Umbilical cord (tissue), 2 donors: ENCODE data around the gene ZNF469. TPM values are rescaled to one million over a fixed set of nuclear protein-coding genes. Genes with fewer than 3 reads are reported as not detected.

ENCODE experiments used
- DNase-seq: peaks from one replicate; pipeline ENCODE4 v3.0.0-alpha.2; 2015; ENCODE audit warnings: low spot score
- total RNA-seq: library from RNA; depleted of rRNA; stranded (reverse); fragments of >200 nt; gene quantifications from one replicate; pipeline ENCODE4 v1.2.3, GENCODE V29; 2014; ENCODE audit warnings: low replicate concordance; ENCODE audit not compliant: insufficient read depth

The ZNF469 gene, protein sequence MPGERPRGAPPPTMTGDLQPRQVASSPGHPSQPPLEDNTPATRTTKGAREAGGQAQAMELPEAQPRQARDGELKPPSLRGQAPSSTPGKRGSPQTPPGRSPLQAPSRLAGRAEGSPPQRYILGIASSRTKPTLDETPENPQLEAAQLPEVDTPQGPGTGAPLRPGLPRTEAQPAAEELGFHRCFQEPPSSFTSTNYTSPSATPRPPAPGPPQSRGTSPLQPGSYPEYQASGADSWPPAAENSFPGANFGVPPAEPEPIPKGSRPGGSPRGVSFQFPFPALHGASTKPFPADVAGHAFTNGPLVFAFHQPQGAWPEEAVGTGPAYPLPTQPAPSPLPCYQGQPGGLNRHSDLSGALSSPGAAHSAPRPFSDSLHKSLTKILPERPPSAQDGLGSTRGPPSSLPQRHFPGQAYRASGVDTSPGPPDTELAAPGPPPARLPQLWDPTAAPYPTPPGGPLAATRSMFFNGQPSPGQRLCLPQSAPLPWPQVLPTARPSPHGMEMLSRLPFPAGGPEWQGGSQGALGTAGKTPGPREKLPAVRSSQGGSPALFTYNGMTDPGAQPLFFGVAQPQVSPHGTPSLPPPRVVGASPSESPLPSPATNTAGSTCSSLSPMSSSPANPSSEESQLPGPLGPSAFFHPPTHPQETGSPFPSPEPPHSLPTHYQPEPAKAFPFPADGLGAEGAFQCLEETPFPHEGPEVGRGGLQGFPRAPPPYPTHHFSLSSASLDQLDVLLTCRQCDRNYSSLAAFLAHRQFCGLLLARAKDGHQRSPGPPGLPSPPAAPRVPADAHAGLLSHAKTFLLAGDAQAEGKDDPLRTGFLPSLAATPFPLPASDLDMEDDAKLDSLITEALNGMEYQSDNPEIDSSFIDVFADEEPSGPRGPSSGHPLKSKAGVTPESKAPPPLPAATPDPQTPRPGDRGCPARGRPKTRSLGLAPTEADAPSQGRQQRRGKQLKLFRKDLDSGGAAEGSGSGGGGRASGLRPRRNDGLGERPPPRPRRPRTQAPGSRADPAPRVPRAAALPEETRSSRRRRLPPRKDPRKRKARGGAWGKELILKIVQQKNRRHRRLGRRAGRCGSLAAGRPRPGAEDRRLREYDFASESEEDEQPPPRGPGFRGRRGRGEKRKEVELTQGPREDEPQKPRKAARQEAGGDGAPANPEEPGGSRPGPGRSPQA (N-terminal part only)
- total RNA-seq, result 5.3 TPM

DNA sequence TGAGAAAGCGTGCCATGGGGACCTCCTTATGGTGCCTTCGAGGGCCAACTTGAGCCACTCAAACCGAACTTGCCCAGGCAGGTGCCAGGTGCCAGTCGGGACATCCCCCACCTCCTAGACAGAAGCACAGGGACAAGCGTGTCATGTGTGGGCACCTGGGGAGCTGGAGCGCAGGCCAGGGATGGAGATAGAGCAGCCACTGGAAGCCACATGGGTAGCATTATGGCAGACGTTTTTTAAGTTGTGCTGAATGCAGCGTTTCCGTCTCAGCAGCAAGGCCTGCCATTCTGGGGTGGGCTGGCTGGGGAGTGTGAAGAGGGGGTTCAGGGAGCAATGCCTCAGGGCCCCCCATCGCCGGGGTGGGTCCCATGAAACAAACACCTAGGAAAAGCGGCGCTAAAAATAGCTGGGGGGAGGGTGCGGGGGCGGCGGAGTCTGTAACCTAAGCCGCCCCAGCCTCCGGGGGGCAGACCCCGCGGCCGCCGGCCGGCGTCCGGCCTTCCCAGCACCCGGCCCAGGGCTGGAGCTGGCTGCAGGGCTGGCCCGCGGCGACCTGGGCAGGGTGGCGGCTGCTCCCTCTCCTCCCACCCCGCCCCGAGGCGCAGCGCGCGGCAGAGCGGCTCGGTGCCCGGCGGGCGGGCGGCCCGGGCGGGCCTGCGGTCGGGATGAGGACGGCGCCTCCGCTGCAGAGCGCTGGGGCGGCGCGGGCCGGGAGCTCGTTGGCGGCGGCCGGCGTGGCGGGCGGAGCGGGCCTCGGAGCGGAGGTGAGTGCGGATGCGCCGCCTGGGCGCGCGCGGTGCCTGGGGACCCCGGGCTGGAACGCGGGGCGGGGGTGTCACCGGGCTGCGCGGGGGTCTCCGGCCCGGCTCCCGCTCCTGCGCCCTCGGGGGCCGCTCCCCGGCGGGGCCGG lies at the start of gene ZNF469:
Gene ZNF469, plus strand, starts transcription at position 469 of the 910 bp plus-strand sequence. CDS start 44,512 bp downstream, outside the sequence.
- DNase-seq, result peak; percentile 34

DNA sequence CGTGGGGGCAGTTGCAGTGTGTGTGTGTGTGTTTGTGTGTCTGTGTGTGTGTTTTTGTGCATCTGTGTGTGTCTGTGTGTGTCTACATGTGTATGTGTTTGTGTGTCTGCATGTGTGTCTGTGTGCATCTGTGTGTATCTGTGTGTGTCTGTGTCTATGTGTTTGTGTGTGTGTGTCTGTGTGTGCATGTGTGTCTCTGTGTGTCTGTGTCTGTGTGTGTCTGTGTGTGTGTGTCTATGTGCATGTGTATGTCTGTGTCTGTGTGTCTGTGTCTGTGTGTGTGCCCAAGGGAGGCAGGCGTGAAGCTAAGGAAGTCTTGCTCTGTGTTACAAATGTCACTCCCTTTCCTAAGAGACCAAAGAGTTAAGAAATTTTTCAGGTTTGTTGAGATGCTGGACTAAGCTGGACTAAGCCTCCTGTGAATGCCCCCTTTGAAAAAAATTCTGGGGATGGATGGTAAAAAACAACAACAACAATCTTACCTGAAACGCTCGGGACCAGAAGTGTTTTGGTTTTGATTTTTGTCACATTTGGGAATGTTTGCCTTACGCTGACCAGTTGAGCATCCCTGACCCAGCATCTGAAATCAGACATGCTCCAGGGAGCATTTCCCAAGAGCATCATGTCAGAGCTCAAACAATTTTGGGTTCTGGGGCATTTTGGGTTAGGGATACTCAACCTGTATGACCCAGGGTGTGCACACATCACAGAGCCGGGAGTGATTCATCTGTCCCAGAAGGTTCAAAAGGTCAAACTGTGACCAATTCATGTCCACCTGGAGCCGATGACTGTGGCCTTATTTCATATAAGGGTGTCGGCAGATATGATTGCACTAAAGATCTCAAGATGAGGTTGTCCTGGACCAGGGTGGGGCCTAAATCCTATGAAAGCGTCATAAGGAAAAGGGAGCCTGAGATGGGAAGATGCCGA lies 48.6 kb upstream of the ZNF469 start:
- DNase-seq, result no peak

- peak; percentile 61 for DNase-seq
These were observed 47.7 kb upstream of the ZNF469 start for GRCh38 chr16:88334778-88335720.

DNA sequence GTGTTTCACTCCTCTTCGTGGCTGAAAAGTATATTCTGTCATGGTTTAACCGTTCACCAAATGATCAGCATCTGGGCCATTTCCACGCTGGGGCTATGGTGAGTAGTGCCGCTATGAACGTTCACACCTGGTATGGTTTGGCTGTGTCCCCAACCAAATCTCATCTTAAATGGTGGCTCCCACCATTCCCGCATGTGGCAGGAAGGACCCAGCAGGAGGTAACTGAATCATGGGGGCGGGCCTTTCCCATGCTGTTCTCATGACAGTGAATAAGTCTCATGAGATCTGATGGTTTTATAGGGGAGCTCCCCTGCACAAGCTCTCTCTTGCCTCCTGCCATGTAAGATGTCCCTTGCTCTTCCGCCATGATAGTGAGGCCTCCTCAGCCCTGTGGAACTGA lies 45.7 kb upstream of the ZNF469 start:
- no peak for DNase-seq

- no peak for DNase-seq
These were observed 45.2 kb upstream of the ZNF469 start for GRCh38 chr16:88337538-88337937.

GRCh38 chr16:88338111-88338510 lies 44.6 kb upstream of the ZNF469 start:
- no peak for DNase-seq

- DNase-seq, result no peak
These were observed 43.9 kb upstream of the ZNF469 start for GRCh38 chr16:88338896-88339295.

DNA sequence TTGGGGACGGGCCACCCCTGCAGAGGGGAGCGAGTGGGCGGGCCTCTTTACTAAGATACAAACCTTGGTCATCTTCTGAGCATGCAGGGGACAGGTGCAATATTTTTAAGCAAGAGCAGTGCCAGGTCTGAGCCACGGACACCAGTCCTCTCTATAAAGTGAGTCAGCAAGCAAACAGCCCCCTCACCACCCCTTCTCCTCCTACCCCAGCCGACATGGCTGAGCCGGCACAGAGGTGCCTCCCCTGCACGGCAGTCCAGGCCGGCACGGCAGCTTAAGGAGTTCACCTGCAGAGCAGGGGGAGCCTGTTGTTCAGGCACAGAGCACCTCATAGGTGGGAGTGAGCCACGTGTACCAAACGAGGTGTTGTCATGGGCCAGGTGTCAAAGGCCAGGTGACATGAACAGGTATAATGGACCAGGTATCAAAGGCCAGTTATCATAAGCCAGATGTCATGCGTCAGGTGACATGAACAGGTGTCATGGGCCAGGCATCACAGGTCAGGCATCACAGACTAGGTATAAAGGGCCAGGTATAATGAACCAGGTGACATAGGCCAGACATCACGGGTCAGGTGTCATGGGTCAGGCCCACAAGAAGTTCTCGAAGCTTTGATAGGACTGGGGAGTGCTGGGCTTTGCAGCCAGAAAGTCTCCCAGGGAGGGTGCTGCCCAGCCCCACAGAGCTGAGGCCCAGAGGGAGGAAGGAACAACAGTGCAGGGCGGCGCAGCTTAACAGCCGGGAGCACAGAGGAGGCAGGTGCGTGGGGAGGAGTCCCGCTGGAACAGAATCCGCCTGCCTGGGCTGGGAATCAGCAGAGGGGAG lies 42.6 kb upstream of the ZNF469 start:
- DNase-seq, result no peak

- no peak for DNase-seq
These were observed 42.0 kb upstream of the ZNF469 start for GRCh38 chr16:88340755-88341150.

DNA sequence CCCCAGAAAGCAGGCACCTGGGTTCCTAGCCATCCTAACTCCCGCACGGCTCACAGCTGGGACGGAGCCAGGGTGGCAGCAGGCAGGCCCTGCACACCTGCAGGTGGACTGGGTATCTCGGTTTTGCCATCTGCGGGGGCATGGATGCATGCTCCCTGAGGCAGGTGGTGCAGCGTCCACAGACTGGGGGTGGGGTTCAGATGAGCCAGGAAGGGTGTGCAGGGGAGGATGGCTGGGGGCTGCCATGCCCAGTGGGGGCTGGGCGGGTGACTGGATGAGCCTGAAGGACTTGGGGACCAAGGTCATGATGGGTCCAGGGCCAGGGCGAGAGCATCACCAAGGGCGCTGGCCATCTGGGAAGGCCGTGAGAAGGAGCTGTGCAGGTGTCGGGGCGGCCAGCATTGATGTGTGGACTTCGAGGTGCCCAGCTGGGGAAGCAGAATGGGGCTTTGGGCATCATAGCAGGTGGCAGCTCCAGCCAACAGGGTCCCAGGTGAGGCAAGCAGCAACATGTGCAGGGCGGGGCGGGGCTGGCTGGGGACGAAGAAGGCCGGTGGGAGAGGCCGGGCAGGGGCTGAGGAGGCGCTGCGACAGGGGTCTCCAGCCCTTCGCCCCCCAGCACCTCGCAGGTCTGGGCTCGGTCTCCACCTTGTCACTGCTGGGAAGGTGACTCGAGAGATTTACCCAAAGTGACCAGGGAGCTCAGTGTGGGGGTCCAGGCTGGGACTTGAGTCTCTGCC lies 41.0 kb upstream of the ZNF469 start:
- DNase-seq, result no peak

- no peak for DNase-seq
These were observed 40.3 kb upstream of the ZNF469 start for GRCh38 chr16:88342491-88342890.

- no peak for DNase-seq
These were observed 39.4 kb upstream of the ZNF469 start for GRCh38 chr16:88343271-88343791.

DNA sequence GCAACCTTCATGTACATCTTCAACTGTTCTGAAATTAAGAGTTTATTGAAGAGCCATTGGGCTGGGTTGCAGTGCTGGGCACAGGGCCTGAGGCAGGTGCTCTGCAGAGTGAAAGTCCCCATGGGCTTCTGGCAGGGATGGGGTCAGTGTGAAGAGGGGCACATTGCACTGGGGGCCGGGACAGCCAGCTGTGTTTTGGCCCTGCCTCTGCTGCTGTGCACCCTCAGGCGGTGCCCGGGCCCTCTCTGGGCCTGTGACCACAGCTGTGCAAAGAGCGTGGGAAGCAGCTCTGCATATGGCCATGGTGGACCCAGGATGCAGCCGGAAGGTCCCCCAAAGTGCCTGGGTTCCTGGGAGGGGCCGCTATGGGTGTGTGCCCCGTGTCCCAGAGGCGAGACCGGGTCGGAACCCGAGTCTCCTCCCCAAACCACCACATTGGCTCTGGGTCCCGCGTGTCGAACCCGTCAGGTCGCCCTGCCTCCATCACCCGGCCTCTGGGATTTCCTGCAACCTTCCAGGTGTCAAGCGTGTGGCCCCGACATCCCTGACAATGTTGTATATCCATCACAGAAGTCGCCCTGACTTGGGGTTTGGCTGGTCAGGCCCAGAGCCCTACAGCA lies 38.2 kb upstream of the ZNF469 start:
- DNase-seq, result no peak

DNA sequence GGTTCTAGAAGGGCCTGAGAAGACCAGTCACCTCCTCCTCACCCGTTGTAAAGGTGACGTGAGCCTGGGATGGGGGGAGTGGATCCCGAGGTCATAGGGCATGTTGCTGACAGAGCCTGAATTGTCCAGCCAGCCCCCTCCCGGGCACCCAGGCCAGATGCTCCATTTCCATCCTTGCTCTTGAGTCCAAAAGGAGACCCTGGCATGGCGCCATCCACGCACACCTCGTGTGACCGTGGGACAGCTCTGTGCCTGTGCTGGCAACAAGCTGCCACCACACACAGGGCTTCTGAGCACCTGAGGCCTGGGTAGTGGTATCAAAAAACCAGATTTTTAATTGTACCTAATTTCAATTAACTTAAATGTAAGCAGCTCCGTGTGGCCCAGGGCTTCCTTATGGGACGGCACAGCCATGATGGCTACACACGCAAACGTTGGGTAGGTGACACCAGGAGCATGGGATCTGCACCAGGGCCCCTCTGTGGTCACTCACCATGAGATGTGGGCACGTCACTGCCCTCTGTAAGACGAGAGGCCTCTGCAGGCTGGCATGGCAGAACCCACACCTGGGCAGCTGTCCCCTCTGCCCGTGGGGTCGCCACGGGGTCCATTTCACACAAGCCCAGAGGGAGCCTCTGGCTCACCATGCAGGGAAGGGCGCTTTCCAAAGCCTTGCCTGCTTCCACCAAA lies 37.6 kb upstream of the ZNF469 start:
- DNase-seq, result no peak

DNA sequence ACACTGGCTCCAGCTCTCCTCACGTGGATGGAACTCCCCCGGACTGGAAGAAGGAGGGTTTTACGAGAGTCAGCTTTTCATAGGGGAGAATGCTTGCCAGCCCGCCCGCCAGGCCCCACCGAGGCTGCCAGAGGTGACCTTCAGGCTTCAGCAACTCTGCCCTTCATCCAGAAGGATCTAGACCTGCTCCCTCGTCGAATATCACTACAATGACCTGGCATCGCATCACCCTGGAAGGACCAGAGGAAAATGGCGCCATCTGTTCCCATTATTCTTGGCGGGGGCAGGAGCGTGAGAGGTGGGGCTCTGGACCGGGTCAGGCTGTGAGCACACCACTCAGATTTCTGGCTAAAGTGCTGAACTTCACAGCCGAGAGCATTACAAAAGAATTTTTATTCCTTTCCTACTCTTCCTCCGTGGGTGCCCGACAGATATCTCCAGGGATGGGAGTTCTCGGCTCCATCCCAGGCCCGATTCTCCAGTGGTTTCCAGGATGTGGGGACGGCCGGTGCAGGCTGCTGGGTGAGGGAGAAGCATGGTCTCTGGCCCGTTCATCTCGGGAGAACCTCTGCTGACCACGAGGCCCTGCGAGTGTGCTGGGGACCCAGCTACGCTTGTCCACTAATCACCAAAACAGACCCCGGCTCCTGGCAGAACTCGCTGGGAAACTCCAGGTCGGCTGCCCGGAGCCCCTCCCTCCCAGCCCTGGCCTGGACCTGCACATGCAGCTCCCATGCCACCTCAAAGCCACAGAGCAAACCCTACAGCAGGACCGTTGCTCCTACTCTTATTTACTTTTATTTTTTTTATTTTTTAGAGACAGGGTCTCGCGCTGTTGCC lies 36.8 kb upstream of the ZNF469 start:
- no peak for DNase-seq
